AG04449 (cell line): Measurements from ENCODE around the gene MAST4.

Experiments used
- CTCF ChIA-PET: fragments of 350-600 bp; formaldehyde crosslinking; extraction: SDS; loops from one replicate; lab custom pipeline; 2021; ENCODE audit warnings: antibody characterized with exemption; lab: Yijun Ruan, JAX
- POLR2A ChIA-PET: fragments of 400-600, 350-600 bp; formaldehyde crosslinking; extraction: SDS; loops from one replicate; lab custom pipeline; 2020; ENCODE audit warnings: antibody characterized with exemption, inconsistent platforms; lab: Yijun Ruan, JAX
- DNase-seq: peaks from one replicate; pipeline ENCODE4 v3.0.0-alpha.2; 2010; ENCODE audit warnings: low read depth, low spot score
- H3K4me3 ChIP-seq: 2 replicates; pipeline ENCODE4 v1.5.1; 2011; ENCODE audit warnings: low read depth, mild to moderate bottlenecking, control low read depth, low read length
- TF ChIP-seq, protein P1 (sequence below): IDR thresholded peaks from one replicate; pipeline ENCODE4 v1.5.1; 2011; ENCODE audit warnings: mild to moderate bottlenecking, moderate library complexity, low read length, control low read depth, inconsistent platforms; ENCODE audit not compliant: insufficient read depth; ENCODE audit errors: missing control alignments

Gene MAST4

DNA sequence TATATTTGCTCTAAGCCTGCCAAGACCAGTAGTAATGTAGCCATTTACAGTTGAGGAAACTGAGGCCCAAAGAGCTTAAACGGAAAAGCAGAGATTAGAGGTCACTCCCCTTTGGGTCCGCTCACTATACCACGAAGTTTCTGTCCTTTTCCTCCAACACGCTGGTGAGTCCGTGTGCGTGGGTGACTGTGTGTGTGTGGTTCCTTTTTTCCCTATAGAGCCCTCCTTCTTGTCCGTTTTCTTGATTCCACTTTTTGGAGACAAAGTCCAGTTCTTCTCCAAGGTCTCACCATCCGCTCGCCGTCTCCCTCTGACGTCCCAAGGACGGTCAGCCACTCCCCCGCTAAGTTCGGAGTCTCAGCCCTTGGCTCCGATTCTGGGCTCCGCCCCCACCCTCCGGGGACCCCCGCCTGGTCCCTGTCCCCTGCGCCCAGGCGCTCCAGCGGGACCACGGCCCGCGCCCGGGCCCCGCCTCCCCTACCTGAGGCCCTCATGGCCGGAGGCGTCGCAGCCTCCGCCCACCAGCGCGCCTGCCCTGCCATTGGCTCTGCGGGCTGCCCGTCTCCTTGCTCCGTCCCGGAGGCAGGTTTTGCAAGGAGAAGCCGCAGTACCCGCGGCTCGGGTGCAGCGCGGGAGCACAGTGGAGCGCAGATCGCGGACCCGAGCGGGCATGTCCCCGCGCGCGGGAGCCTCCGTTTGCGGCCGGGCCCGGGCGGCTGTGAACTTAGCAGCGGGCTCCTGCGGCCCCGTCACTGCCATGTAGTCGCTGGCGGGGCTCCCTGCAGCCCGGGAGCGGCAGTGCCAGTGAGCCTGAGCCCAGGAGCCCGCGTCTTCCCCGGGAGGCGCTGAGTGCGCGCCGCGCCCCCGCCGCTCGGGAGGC lies at the start of gene MAST4:
MAST4 (plus strand) TSS at position 638 of the 880 bp plus-strand sequence. CDS start 263 bp downstream, outside the sequence.
- POLR2A ChIA-PET: no interaction called here
- TF ChIP-seq, protein P1, sequence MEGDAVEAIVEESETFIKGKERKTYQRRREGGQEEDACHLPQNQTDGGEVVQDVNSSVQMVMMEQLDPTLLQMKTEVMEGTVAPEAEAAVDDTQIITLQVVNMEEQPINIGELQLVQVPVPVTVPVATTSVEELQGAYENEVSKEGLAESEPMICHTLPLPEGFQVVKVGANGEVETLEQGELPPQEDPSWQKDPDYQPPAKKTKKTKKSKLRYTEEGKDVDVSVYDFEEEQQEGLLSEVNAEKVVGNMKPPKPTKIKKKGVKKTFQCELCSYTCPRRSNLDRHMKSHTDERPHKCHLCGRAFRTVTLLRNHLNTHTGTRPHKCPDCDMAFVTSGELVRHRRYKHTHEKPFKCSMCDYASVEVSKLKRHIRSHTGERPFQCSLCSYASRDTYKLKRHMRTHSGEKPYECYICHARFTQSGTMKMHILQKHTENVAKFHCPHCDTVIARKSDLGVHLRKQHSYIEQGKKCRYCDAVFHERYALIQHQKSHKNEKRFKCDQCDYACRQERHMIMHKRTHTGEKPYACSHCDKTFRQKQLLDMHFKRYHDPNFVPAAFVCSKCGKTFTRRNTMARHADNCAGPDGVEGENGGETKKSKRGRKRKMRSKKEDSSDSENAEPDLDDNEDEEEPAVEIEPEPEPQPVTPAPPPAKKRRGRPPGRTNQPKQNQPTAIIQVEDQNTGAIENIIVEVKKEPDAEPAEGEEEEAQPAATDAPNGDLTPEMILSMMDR: no peak
- CTCF ChIA-PET: no interaction called here
- peak within 1 kb of the TSS; percentile 58 for H3K4me3 ChIP-seq
- DNase-seq: no peak

DNA sequence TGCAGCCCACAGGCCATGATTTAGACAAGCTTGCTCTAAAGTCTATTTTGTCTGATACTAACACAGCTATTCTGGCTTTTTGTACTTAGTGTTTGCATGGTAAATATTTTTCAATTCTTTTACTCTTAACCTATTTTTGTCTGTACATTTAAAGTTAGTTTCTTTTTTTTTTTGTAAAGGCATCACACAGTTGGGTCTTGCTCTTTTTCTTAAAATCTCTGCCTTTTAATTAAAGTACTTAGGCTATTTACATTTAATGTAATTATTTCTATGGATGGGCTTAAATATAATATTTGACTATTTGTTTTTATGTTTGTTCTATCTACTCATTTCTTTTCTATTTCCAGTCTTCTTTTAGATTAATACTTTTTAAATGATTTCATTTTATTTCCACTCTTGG lies 49.7 kb upstream of the MAST4 start:
- no peak overlapping the region for H3K4me3 ChIP-seq
- no peak for DNase-seq
- POLR2A ChIA-PET: no interaction called here
- CTCF ChIA-PET: no interaction called here
- TF ChIP-seq, protein P1: no peak

DNA sequence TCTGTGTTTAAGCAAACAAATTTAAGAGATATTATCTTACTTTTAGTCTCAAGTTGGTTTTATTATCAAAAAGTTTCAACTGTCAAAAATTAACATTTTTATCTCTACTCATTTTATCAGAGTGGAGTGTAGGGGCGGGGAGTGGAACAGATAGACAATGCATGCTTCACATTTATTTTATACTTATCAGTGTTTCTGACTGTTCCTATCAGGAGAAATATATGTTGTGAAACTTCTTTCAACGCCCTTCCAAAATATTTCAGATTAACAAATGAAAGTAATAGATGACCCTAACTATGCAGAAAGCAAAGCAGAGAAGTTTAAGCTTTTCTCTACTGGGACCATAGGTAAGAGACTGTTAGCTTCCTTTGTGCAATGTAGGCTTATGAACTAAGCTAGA lies 44.9 kb upstream of the MAST4 start:
- POLR2A ChIA-PET: no interaction called here
- DNase-seq: no peak

DNA sequence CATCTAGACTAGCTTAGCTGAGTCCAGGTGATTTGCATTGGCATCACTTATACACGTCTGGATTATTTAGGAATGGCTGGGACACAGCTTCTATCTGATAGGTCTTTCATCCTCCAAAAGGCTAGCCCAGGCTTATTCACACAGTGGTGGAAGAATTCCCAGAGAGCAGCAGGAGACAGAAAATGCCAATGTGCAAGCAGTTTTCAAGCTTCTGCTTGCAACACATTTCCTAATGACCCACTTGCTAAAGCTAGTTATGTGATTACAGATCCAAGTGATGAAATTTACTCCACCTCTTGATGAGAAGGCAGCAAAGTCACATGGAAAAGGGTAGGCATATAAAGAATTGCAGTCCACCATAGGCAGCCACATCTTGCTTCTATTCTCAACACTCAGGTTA lies 44.2 kb upstream of the MAST4 start:
- H3K4me3 ChIP-seq: no peak overlapping the region
- ChIA-PET CTCF (no interaction called here), POLR2A (no interaction called here)
- TF ChIP-seq, protein P1: no peak
- DNase-seq: no peak

More for the DNA sequence above, 44.9 kb upstream of the MAST4 start:
- TF ChIP-seq, protein P1: no peak
- H3K4me3 ChIP-seq: no peak overlapping the region
- CTCF ChIA-PET: no interaction called here

DNA sequence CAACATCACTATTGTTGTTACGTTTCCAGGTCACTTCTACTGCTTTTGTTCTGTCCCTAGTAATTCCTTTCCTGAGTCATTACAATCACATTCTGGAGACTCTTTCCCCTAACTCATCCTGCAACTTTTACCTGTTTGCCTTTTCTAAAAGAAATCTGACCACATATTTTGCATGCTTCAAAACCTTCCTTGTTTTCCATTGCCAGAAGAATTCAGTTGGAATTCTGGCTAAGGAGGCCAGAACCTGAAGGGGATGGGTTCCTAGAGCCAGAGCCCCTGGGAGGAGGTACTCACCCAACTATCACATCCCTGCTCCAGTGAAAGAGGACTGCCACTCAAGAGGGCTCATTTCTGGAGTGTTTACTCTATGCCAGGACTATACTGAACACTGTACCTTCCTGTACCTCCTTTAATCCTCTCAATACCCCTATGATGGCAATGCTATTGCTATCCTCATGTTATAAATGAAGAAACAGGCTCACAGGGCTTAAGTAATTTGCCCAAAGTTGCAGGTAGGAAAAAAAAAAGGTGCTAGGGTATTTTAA lies 42.8 kb upstream of the MAST4 start:
- ChIA-PET CTCF (no interaction called here), POLR2A (no interaction called here)
- H3K4me3 ChIP-seq: no peak overlapping the region
- TF ChIP-seq, protein P1: no peak
- no peak for DNase-seq

DNA sequence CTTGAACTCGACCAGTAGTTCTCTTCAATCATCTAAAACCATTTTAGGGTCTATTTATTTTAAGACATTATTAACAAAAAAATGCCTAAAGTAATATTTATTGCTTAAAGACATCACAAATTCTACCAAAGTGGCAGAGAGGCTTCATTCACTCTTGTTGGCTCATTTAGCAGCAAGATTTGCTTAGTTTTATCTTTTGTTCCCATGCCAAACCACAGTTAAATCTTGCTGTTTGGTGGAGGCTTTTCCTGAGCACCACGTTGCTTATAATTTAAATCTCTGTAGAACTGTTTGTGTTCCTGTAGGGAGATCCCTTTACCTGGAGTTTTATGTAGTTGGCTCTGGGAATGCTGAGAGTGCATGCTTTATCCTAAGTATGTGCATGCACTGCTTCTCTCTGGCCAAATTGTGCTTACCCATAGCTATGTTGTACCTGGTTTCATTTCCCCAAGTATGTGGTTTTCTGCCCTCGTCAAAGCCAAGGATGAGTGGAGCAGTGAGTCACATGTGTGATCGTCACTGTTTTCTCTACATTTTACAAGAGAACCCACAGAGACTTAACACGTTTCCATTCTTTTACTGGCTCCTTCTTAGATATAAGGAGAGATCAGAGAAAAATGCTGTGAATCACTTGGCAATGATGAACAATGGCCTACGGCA lies 42.1 kb upstream of the MAST4 start:
- ChIA-PET POLR2A (no interaction called here), CTCF (no interaction called here)
- no peak for DNase-seq
- H3K4me3 ChIP-seq: no peak overlapping the region
- TF ChIP-seq, protein P1: no peak
